ENCODE data around the gene PUS1. TPM values are rescaled to one million over a fixed set of nuclear protein-coding genes. Genes with fewer than 3 reads are reported as not detected.
A peak's percentile ranks its signal among the peaks of the same experiment; 100 is the strongest.
"Not testable (repeated sequence)": the region's sequence is repeated elsewhere in the genome, so short reads cannot be mapped to it uniquely, and the experiment has no call there.

The PUS1 gene
- total RNA-seq, 4 donors from 2014 or later, result 10.9 to 23.6 (median 16.4) TPM

DNA sequence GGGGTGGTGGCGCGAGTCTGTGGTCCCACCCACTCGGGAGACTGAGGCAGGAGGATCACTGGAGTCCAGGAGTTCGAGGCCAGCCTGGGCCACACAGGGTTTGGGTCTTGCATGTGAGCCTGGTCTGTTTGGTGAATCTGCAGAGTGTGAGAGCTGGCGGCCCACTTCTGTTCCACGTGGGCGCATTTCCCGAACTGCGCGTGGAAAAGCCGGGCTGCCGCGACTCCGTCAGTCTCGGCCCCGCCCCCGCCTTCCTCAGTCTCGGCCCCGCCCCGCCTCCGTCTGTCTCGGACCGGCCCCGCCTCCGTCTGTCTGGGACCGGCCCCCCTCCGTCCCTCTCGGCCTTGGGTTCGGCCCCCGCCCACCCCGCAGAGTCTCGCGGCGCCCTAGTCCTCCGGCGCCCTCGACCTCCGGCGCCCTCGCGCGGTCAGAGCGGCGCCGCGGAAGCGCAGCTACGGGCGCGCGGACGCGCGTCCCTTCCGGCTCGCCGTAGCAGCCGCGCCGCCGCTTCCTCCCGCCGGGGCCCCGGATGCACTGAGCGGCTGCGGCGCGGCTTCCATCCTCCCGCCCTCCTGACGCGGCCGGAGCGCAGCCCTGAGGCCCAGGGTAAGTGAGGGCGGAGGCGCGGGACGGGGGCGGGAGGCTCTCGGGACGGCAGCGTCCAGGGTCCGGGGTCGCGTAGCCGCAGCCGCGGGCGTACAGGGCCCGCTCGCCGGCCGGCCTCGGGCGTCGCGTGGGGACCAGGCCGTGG is 20.5 kb downstream of the PUS1 start, which contains the start of gene EP400:
Gene EP400 (plus strand): TSS at position 512 of the 751 bp plus-strand sequence. CDS start 10,678 bp downstream, outside the sequence.
- intact Hi-C loops (cut with DNase I), result loop anchor here (10.0 kb wide), 1 partner anchor 135 kb away; no protein-coding TSS in a partner anchor
- TF ChIP-seq POLR2A (IDR thresholded peaks at IDR 0.05), result peak in 1 of 2 donors; percentile 59
- TF ChIP-seq, protein P1, sequence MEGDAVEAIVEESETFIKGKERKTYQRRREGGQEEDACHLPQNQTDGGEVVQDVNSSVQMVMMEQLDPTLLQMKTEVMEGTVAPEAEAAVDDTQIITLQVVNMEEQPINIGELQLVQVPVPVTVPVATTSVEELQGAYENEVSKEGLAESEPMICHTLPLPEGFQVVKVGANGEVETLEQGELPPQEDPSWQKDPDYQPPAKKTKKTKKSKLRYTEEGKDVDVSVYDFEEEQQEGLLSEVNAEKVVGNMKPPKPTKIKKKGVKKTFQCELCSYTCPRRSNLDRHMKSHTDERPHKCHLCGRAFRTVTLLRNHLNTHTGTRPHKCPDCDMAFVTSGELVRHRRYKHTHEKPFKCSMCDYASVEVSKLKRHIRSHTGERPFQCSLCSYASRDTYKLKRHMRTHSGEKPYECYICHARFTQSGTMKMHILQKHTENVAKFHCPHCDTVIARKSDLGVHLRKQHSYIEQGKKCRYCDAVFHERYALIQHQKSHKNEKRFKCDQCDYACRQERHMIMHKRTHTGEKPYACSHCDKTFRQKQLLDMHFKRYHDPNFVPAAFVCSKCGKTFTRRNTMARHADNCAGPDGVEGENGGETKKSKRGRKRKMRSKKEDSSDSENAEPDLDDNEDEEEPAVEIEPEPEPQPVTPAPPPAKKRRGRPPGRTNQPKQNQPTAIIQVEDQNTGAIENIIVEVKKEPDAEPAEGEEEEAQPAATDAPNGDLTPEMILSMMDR (IDR thresholded peaks at IDR 0.05), result peak in 4 of 6 experiments; percentile 32 to 72 (median 66)
- 0 to 11% methylated on average over 1 to 3 of the region's 97 CpGs for WGBS, 2 donors

DNA sequence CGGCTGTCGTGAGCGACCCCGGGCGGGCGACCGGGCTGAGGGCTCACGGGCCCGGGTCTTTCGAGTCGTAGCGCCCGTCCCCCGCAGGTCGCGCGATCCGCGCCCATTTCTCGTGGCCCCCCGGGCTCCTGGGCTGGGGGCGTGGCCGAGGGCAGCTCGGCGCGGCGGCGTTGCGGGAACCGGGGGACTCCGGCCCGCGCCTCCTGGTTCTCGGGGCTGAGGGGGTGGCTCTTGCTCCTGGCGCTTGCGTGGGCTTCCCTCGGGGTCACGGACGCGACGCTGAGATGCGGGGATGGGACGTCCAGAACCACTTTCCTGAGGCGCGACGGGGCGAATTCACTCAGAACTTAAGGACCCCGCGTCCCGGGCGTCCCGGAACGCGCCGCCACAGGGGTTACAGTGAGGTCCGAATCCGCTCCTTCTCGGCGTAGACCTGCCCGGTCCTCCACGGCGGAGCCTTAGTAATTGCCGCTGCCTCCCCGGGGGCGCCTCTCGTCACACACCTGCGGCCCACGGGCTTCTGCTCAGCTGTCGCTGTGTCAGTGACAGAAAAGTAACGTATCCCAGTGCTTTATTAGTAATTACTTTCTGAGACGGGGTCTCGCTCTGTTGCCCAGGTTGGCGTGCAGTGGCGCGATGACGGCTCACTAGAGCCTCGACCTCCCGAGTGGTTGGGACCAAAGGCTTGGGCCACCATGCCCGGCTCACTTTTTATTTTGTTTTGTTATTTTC is 21.3 kb downstream of the PUS1 start:
- 1% methylated on average over 9 to 28 of the region's 79 CpGs for WGBS, 2 donors
- intact Hi-C loops (cut with DNase I), result loop anchor here (10.0 kb wide), 1 partner anchor 134 kb away; no protein-coding TSS in a partner anchor
- peak in 1 of 2 donors; percentile 33 for DNase-seq

More for the DNA sequence above, 20.5 kb downstream of the PUS1 start, which contains the start of gene EP400:
- no peaks in the 10 kb centered on the region for H3K9me3 ChIP-seq
- peaks cover 10 to 16% of the 10 kb centered on the region in 2 donors for H3K4me1 ChIP-seq
- no peaks in the 10 kb centered on the region for H3K36me3 ChIP-seq
- peak within 1 kb of the TSS; percentile 65 to 100 (median 93) for H3K4me3 ChIP-seq (replicated peaks in 1 of 3)
- peak; percentile 96 to 97 for DNase-seq
- peak within 1 kb of the TSS; percentile 30 to 73 (median 54) for H3K27ac ChIP-seq
- no peaks in the 10 kb centered on the region for H3K27me3 ChIP-seq

DNA sequence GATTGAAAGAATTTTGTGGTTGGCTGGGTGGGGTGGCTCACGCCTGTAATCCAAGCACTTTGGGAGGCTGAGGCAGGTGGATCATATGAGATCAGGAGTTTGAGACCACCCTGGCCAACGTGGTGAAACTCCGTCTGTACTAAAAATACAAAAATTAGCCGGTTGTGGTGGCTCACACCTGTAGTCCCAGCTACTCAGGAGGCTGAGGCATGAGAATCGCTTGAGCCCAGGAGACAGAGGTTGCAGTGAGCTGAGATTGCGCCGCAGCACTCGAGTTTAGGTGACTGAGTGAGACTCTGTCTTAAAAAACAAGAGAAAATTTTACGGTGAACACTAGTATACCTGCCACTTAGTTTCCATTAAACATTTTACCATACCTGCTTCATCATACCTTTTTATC is 24.7 kb downstream of the PUS1 start:
- H3K27me3 ChIP-seq; H3K9me3 ChIP-seq; H3K36me3 ChIP-seq; DNase-seq; H3K27ac ChIP-seq; H3K4me3 ChIP-seq (replicated peaks in 1 of 3): not testable (repeated sequence)
- 95 to 97% methylated on average over 9 of the region's 9 CpGs for WGBS, 2 donors
- intact Hi-C loops (cut with DNase I), result loop anchor here (10.0 kb wide), 1 partner anchor 131 kb away; no protein-coding TSS in a partner anchor
- H3K4me1 ChIP-seq, result peaks cover 18 to 30% of the 10 kb centered on the region in 2 donors

More for the DNA sequence above, 21.3 kb downstream of the PUS1 start:
- Histone ChIP-seq H3K4me3 (replicated peaks in 1 of 3) (peak overlapping the region; percentile 65 to 100 (median 93)), H3K27me3 (no peaks in the 10 kb centered on the region), H3K27ac (peak overlapping the region; percentile 30 to 73 (median 54)), H3K9me3 (no peaks in the 10 kb centered on the region), H3K36me3 (no peaks in the 10 kb centered on the region), H3K4me1 (peaks cover 10 to 16% of the 10 kb centered on the region in 2 donors)
- TF ChIP-seq, protein P1 (IDR thresholded peaks at IDR 0.05), result no peak
- no peak for TF ChIP-seq POLR2A (IDR thresholded peaks at IDR 0.05)

DNA sequence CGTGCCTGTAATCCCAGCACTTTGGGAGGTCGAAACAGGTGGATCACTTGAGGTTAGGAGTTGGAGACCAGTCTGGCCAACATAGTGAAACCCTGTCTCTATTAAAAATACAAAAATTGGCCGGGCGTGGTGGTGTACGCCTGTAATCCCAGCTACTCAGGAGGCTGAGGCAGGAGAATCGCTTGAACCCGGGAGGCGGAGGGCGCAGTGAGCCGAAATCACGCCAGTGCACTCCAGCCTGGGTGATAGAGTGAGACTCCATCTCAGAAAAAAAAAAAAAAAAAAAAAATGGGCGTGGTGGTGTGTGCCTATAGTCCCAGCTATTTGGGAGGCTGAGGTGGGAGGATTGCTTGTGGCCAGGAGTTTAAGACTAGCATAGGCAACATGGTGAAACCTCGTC is 25.4 kb downstream of the PUS1 start:
- not testable (repeated sequence) for H3K4me3 ChIP-seq (replicated peaks in 1 of 3); H3K27me3 ChIP-seq; H3K27ac ChIP-seq; H3K36me3 ChIP-seq; H3K9me3 ChIP-seq; DNase-seq
- intact Hi-C loops (cut with DNase I), result loop anchor here (10.0 kb wide), 1 partner anchor 130 kb away; no protein-coding TSS in a partner anchor
- peaks cover 23 to 36% of the 10 kb centered on the region in 2 donors for H3K4me1 ChIP-seq
- 94% methylated on average over 13 of the region's 13 CpGs for WGBS, 2 donors

DNA sequence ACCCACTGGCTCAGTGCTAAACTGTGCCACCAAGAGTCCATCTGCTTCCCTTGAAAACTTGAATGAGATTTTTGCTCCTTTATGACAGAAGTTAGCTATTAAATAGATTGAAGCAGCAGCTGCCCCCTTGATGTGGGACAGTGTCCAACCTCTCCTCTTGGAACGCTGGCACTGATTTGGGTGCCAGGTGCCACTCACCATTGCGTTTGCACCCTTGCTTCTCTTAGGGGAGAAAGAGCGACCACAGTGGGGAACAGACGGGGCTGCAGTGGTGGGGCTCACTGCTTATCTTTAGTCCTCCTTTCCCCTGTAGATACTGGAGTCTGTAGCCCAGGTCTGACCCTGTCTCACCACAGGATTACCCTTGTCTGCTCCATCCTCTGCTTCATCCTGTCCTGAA is 30.0 kb downstream of the PUS1 start:
- no peak overlapping the region for H3K4me3 ChIP-seq (replicated peaks in 1 of 3)
- intact Hi-C loops (cut with DNase I), result loop anchor here (10.0 kb wide), 1 partner anchor 126 kb away; no protein-coding TSS in a partner anchor
- TF ChIP-seq, protein P1 (IDR thresholded peaks at IDR 0.05), result no peak
- TF ChIP-seq POLR2A (IDR thresholded peaks at IDR 0.05), result no peak
- peaks cover 0 to 5% of the 10 kb centered on the region in 2 donors for H3K36me3 ChIP-seq
- DNase-seq, result no peak
- H3K9me3 ChIP-seq, result no peaks in the 10 kb centered on the region
- peaks cover 13 to 25% of the 10 kb centered on the region in 2 donors for H3K4me1 ChIP-seq
- H3K27ac ChIP-seq, result no peak overlapping the region
- WGBS, 2 donors, result 65 to 85% methylated on average over 3 to 4 of the region's 4 CpGs
- no peaks in the 10 kb centered on the region for H3K27me3 ChIP-seq
